ENCODE measurements around the gene RAMAC.

- TF ChIP-seq CTCF (IDR thresholded peaks at IDR 0.05 in 8 of 11, conservative IDR thresholded peaks at IDR 0.05 in 3 of 11) (no peak), POLR2A (IDR thresholded peaks at IDR 0.05) (no peak), POLR2AphosphoS5 (IDR thresholded peaks at IDR 0.05) (no peak)
Measured at GRCh38 chr15:82964890-82965289, 21.1 kb upstream of the RAMAC start.

All from spleen (tissue), 7 donors.